AG10803 (cell line): ENCODE measurements around the gene ADPRH.

ENCODE experiments used
- DNase-seq: peaks from one replicate; pipeline ENCODE4 v3.0.0; 2010; ENCODE audit warnings: low read depth
- H3K4me3 ChIP-seq: 2 replicates; pipeline ENCODE4 v1.5.1; 2011; ENCODE audit warnings: mild to moderate bottlenecking, low read length, control low read depth
- TF ChIP-seq, protein P1 (sequence below): conservative IDR thresholded peaks from 2 replicates; pipeline ENCODE4 v1.5.1; 2011; ENCODE audit warnings: mild to moderate bottlenecking, low read length, control low read depth, inconsistent platforms

Gene ADPRH

DNA sequence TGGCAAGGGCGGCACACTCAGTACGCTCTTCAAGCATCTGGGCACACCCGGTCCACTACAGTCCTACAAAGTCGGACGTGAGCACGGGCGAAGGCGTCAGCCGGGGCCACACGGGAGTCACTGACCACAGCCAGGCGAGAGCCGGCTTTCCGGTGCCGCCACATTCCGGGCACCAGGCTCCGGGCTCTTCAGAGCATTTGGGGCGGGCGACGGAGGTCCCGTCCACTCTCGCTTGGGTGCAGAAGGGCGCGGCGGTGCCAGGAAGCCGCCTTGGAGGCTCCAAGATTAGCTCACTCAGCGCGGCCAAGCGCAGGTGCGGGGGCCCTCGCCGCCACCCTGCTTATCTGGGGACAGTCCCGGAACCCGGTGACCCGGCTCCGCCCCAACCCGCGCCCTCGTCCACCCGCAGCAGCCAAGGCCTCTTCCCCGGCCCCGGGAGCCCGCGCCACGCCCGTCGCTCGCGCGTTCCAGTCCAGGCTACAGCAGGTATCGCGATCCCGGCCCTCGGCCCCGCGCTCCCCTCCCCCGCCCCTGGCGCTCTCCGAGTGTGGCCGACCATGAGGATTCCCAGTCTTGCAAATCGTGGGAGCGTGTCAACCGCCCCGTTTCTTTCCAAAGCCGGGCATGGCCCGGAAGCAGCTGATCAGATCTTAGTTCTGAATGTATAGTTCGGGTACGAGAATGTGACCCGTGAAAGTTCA is at the start of gene ADPRH:
TSS of gene ADPRH (plus strand) at position 127 of the 701 bp plus-strand sequence. CDS start 2,678 bp downstream, outside the sequence.
- peak within 1 kb of the TSS; percentile 64 for H3K4me3 ChIP-seq
- DNase-seq = peak; percentile 61
- TF ChIP-seq, protein P1, sequence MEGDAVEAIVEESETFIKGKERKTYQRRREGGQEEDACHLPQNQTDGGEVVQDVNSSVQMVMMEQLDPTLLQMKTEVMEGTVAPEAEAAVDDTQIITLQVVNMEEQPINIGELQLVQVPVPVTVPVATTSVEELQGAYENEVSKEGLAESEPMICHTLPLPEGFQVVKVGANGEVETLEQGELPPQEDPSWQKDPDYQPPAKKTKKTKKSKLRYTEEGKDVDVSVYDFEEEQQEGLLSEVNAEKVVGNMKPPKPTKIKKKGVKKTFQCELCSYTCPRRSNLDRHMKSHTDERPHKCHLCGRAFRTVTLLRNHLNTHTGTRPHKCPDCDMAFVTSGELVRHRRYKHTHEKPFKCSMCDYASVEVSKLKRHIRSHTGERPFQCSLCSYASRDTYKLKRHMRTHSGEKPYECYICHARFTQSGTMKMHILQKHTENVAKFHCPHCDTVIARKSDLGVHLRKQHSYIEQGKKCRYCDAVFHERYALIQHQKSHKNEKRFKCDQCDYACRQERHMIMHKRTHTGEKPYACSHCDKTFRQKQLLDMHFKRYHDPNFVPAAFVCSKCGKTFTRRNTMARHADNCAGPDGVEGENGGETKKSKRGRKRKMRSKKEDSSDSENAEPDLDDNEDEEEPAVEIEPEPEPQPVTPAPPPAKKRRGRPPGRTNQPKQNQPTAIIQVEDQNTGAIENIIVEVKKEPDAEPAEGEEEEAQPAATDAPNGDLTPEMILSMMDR = no peak

DNA sequence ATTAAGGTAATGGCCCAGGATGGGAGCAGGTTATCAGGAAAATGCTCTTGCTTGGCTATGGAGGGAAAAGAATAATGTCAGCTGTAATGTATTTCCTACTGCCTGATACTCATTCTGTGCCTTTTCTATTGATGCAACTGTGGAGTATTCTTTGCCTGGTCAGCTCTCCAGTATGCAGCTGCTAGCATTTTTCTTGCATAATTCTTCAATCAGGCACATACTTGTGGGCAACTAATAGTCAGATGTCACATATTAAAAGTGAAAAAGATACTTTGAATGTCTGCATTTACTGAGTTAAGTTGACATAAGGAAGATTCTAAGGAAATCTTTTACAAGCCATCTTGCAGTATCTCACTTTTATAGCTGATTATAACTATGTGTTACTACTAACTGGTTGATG is 49.4 kb upstream of the ADPRH start:
- TF ChIP-seq, protein P1 = no peak
- no peak overlapping the region for H3K4me3 ChIP-seq
- peak; percentile 86 for DNase-seq

DNA sequence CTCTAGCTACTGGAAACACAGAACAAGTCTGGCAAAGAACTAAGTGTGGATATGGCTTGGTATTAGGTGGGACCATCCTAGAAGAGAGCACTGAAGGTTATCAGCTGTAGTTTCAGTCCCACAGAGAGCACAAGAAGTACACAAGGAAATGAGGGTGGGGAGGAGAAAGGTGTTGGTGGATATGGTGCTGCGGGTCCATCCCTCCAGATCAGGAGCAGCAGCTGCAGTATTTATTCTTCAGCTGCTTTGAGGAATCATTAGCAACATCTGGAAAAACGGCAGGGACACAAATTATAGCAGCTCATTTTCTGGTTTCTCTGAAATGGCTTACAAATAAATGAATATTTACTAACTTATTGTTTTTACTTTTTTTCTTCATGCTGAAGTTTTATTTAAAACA is 48.8 kb upstream of the ADPRH start:
- TF ChIP-seq, protein P1 = no peak
- no peak overlapping the region for H3K4me3 ChIP-seq
- DNase-seq = no peak

DNA sequence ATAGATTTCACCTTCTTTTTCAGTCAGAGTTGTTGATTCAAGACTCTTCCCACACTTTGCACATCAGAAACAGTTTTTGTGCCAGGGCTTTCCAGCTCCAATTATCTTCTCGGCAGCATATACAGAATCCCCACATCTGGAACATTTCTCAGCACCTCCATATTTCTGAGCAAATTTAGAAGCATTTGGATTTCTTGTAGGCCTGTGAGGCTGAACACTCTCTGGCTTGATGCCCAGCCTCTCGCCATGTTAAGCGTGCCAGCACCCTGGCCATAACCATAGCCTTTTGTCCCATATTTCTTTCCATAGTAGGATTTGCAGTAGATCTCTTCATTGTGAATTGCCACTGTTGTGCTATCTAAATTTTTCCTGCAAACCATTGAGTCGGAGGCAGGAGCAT is 48.1 kb upstream of the ADPRH start:
- TF ChIP-seq, protein P1 = no peak
- peak; percentile 2 for DNase-seq
- H3K4me3 ChIP-seq = no peak overlapping the region

DNA sequence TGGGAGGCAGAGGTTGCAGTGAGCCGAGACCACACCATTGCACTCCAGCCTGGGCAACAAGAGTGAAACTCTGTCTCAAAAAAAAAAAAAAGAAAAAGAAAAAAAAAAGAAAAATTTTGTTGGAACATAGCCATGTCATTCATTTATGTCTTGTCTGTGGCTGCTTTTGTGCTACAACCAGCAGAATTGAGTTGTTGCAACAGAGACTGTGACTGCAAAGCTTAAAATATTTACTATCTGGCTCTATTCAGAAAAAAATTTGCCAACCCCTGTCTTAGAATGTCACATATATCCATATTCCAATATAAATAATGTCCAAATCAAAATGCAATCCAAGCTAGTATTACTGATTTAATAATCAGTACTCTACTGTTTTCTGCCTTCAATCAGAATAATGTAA is 45.0 kb upstream of the ADPRH start:
- TF ChIP-seq, protein P1 = no peak
- peak; percentile 9 for DNase-seq

DNA sequence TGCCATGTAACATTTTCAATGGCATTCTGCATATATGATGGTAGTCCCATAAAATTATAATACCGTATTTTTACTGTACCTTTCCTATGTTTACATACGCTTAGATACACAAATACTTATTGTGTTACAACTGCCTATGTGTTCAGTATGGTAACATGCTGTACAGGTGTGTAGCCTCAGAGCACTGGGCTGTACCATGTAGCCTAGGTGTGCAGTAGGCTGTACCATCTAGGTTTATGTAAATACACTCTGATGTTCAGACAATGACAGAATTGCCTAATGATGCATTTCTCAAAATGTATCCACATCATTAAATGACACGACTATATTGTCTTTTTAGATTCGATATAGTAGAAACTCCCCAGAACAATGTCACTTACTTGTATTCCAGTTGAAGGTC is 42.5 kb upstream of the ADPRH start:
- TF ChIP-seq, protein P1 = no peak
- H3K4me3 ChIP-seq = no peak overlapping the region
- DNase-seq = no peak

More for the DNA sequence above, 45.0 kb upstream of the ADPRH start:
- H3K4me3 ChIP-seq = no peak overlapping the region

DNA sequence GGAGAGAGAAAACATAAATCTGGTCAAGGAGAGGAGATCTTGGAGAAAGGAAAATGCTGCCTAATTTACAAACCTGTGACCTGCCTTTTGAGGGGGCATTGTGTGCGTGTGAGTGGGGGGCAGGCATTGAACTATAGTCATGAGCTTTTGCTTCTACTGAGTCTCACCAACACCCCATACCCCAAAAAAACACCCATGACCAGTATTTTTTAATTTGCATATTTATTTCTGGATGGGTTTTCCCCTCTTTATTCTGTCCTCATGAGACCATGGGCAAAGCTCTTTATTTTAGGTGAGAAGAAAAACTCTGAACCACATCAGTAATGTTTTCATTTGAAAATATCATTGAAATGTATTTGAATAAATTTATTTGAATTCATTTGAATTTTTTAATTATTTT is 40.5 kb upstream of the ADPRH start:
- TF ChIP-seq, protein P1 = no peak

More for the DNA sequence above, 40.5 kb upstream of the ADPRH start:
- no peak overlapping the region for H3K4me3 ChIP-seq
- no peak for DNase-seq
